Fibroblast of the aortic adventitia (primary cell): Measurements from ENCODE around the gene STAP1. TPM values are rescaled to one million over a fixed set of nuclear protein-coding genes. Genes with fewer than 3 reads are reported as not detected.

Source experiments
- DNase-seq: peaks from one replicate; pipeline ENCODE4 v3.0.0-alpha.2; 2010; ENCODE audit warnings: low read depth
- H3K4me3 ChIP-seq: 2 replicates; pipeline ENCODE4 v1.5.1; 2011; ENCODE audit warnings: low read depth, mild to moderate bottlenecking, control low read depth, low read length, moderate library complexity
- total RNA-seq: library from RNA; depleted of rRNA; stranded (reverse); fragments of >200 nt; gene quantifications from 2 replicates; pipeline ENCODE4 v1.2.3, GENCODE V29; 2012; ENCODE audit warnings: low replicate concordance
- TF ChIP-seq, protein P1 (sequence below): IDR thresholded peaks from 2 replicates; pipeline ENCODE4 v1.5.1; 2011; ENCODE audit warnings: mild to moderate bottlenecking, low read length, control low read depth, inconsistent platforms; ENCODE audit not compliant: insufficient read depth

Gene STAP1
- total RNA-seq, 1 donor, result not detected

DNA sequence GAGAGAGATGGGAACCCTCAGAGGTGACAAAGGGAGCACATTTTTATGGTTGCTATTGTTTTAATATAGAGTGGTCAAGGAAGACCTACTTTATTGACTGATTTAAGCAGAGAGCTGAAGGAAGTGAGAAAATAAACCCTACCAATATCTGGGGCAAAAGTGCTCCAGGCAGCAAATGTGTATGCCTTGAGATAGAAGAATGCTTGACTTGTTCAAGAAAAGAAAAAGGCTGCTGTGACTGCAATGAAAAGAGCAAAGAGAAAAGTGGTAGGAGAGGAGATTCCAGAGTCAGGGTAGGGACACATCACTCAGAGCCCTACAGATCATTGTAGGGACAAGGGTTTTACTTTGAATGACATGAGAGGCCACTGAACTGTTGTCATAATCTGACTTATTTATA, 26.0 kb downstream of the STAP1 start:
- no peak for DNase-seq
- no peak overlapping the region for H3K4me3 ChIP-seq
- TF ChIP-seq, protein P1, sequence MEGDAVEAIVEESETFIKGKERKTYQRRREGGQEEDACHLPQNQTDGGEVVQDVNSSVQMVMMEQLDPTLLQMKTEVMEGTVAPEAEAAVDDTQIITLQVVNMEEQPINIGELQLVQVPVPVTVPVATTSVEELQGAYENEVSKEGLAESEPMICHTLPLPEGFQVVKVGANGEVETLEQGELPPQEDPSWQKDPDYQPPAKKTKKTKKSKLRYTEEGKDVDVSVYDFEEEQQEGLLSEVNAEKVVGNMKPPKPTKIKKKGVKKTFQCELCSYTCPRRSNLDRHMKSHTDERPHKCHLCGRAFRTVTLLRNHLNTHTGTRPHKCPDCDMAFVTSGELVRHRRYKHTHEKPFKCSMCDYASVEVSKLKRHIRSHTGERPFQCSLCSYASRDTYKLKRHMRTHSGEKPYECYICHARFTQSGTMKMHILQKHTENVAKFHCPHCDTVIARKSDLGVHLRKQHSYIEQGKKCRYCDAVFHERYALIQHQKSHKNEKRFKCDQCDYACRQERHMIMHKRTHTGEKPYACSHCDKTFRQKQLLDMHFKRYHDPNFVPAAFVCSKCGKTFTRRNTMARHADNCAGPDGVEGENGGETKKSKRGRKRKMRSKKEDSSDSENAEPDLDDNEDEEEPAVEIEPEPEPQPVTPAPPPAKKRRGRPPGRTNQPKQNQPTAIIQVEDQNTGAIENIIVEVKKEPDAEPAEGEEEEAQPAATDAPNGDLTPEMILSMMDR, result no peak

DNA sequence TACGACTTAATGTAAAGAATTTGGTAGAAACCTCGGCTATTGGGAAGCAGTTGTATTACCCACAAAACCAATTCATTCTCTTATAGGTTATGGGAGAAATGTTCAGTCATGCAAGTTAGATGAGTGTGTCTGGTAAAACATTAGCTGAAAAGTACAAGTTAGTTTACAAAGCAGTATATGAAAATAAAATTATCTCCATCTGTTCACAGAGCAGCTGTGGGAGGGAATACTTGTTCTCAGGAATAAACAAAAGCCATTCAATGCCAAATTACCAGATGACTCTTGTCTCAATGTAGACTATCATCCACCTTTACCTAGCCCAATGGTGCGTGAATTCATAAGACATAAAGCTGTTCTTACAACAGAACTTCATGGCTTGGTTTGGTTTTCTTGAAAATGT, 28.6 kb downstream of the STAP1 start:
- H3K4me3 ChIP-seq, result no peak overlapping the region
- DNase-seq, result no peak
- TF ChIP-seq, protein P1, result no peak

DNA sequence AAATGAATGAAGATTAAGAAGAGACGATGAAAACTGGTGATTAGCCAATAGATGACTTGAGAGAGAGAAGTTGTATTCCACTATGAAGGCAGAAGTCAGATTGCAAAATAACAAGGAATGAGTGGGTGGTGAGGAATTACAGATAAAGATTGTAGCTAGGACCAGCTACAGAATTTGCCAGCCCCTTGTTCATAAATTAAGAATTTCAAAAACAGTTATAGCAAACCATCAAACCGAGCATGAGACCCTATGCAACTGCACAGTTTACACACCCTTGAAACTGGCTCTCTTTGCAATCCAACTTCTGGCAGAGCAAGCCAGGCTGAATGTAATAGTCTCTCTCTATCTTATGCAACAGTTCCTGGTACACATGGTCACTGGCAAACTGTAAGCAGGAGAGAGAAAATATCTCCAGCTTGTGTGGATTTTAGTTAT, 35.2 kb downstream of the STAP1 start:
- H3K4me3 ChIP-seq, result no peak overlapping the region
- TF ChIP-seq, protein P1, result no peak
- peak; percentile 84 for DNase-seq

DNA sequence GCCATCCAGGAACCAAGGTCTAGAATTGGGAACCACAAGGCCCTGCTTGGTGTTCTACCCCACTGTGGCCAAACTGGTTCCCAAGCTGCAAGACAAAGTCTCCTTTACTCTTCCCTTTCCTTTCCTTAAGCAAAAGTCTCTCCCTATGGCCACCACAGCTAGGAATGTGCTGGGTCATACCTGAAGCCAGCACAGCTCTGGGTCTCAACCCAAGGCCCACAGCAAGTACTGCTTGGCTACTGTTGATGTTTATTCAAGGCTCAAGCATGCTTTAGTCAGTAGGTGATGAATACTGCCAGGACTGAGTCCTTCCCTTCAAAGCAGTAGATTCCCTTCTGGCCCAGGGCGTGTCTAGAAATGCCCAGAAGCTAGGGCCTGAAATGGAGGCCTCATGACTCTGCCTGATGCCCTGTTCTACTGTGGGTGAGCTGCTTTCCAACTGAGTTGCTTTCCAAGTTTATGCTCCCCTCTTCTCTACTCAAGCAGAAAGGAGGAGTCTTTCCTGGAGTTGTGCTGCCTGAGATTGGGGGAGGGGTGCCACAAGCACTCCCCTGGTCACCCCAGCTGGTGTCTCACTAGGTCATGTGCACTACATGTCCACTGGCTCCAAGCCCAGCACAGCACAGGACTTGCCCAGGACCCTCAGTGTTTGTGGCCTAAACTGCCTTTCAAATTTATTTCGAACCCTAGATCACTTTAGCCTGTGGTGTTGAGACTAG, 44.9 kb downstream of the STAP1 start:
- no peak for DNase-seq
- no peak overlapping the region for H3K4me3 ChIP-seq
- TF ChIP-seq, protein P1, result no peak

DNA sequence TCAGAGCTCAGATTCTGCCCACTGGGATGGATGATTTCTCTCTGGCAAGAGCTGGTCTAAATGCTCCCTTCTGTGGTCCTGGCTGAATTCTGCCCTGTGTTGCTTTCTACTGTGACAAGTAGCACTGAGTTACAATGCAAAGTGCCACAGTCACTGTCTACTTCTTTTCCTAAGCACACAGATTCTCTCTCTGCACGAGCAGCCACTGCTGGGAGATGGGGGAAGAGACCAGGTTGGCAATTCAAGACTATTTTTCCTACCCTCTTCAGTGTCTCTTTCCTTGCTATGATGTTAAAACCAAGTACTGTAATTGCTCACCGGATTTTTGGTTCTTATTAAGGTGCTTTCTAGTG, 45.5 kb downstream of the STAP1 start:
- TF ChIP-seq, protein P1, result no peak
- H3K4me3 ChIP-seq, result no peak overlapping the region
- no peak for DNase-seq

DNA sequence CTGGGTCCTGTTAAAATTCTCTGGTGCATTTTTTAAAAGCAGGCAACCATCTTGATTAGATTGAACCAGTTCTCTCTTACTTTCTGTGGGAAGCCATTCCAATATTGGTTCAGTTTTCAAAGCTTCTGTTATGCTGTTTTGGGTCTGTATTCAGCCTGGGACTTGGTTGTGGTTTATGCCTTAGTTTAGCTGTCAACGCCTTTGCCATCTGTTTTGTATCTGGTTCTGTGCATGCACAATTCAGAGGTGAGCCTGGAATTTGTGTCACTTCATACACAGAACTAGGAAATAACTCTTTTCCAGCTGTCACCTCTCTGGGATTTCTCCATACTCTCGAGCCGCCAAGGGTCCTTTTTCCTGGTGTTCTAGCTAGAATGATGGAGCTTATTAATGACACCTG, 46.2 kb downstream of the STAP1 start:
- TF ChIP-seq, protein P1, result no peak
- no peak overlapping the region for H3K4me3 ChIP-seq
- DNase-seq, result peak; percentile 32

DNA sequence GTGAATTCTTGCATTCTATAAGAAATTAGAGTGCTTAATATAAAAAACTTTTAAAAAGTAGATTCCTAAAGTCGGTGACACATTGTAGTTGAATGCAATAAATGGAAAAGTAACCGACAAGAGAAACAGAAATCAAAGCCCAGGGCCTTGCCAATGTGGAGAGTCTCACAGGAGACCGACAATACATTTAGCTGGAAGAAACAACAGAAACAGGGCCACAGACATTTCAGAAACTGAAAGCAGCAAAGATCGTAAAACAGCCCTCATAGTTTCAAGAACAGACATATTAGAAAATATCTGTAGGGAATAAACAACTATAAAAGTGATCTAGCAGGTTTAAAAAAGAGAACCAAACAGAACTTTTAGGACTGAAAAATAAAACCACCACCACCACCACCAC, 49.5 kb downstream of the STAP1 start:
- H3K4me3 ChIP-seq, result no peak overlapping the region
- TF ChIP-seq, protein P1, result no peak
- DNase-seq, result no peak
